ENCODE results near the gene NABP2.

DNA sequence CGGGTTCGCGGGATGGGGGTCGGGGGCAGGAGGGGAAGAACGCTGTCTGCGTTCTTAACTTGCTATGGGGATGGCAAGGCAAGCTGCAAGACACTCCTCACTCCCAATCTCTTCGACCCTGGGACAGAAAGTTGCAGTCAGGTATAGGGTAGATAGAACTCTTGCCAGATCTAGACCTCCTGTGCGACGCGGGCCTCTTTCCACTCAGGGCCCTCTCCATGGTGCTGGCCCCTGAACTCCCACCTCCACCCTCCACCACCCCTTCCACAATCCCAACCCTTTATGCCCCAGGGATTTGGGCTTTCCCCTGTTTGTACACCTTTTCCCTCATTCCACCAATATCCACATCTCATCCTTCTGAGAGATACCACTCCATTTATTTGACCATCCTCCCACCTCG, 812 bp downstream of the NABP2 start:
- TF ChIP-seq, protein P1, sequence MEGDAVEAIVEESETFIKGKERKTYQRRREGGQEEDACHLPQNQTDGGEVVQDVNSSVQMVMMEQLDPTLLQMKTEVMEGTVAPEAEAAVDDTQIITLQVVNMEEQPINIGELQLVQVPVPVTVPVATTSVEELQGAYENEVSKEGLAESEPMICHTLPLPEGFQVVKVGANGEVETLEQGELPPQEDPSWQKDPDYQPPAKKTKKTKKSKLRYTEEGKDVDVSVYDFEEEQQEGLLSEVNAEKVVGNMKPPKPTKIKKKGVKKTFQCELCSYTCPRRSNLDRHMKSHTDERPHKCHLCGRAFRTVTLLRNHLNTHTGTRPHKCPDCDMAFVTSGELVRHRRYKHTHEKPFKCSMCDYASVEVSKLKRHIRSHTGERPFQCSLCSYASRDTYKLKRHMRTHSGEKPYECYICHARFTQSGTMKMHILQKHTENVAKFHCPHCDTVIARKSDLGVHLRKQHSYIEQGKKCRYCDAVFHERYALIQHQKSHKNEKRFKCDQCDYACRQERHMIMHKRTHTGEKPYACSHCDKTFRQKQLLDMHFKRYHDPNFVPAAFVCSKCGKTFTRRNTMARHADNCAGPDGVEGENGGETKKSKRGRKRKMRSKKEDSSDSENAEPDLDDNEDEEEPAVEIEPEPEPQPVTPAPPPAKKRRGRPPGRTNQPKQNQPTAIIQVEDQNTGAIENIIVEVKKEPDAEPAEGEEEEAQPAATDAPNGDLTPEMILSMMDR (IDR thresholded peaks at IDR 0.05) = no peak
- no peak for TF ChIP-seq EZH2phosphoT487 (IDR thresholded peaks at IDR 0.05)
